ENCODE data around the gene RHOF. TPM values are rescaled to one million over a fixed set of nuclear protein-coding genes. Genes with fewer than 3 reads are reported as not detected.

Gene RHOF
- total and polyA plus RNA-seq, 2 of the 8 experiments (the other 6 are each of a cell fraction or from before 2014, with no cell fraction given), result 23.8 to 31.9 TPM

- TF ChIP-seq CTBP2 (IDR thresholded peaks at IDR 0.05; ENCODE audit: borderline replicate concordance, insufficient read depth, insufficient read length, low read length), result no peak
- TF ChIP-seq GABPA (IDR thresholded peaks at IDR 0.05; ENCODE audit: borderline replicate concordance, insufficient read depth, low read length), result no peak
Measured at GRCh38 chr12:121787063-121788025, 6.1 kb downstream of the RHOF start (continued).
